Activated naive CD4-positive, alpha-beta T cell (primary cell): Measurements from ENCODE around the gene CYP4F12.

Experiments
- DNase-seq, 4 experiments: peaks; one replicate each; lab custom pipeline; 2025; lab: John Stamatoyannopoulos, UW

CYP4F12 gene

DNA sequence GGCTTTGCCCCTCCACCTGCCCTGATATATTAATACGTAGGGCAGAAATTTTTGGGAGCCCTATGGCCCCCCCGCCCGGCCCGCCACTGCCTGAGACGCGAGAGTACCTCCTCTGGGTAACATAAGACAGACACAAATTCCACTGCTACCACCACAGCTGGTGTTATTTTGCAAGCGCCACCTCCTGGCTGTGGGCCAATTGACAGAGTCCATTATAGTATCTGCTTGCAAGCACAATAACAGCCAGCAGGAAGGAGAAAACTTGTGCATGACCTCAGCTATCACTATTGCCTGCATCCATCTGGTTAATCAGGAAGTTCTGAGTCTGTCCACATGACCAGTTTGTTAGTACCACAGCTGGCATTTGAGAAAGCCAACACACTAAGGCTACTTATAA is 29.6 kb downstream of the CYP4F12 start:
- no peak for DNase-seq

DNA sequence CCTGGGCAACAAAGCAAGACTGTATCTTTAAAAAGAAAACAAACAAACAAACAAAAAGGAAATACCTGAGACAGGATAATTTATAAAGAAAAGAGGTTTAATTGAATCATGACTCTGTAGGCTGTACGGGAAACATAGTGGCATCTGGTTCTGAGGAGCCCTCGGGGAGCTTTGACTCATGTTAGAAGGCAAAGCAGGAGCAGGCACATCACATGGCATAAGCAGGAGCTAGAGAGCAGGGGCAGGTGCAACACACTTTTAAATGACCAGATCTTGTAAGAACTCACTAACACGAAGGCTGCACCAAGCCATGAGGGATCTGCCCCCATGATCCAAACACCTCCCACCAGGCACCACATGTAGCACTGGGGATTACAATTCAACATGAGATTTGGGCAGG is 41.8 kb downstream of the CYP4F12 start:
- no peak for DNase-seq

- DNase-seq = no peak
Measured at GRCh38 chr19:15715642-15716041, 42.8 kb downstream of the CYP4F12 start.

- no peak for DNase-seq
Measured at GRCh38 chr19:15717809-15718208, 44.9 kb downstream of the CYP4F12 start.

- no peak for DNase-seq
Measured at GRCh38 chr19:15721268-15721667, 48.4 kb downstream of the CYP4F12 start.

DNA sequence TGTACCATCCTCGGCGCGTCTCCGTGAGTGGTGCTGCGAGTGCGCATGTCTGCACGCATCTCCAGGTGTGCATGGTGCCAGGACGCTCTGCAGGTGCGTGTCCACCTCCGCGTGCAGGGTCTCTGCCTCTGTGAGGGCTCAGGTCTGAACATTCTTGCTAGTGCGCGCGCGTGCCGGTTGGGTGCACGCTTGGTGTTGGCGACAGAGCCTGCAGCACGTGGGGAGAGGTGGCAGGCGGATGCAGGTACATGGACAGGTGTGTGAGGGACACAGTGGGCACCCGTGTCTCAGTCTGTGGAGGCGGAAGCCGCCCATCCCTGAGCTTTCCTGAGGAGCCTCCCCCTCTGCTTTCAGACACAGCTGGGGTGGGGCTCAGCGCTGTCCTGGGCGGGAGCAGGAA is 50.1 kb downstream of the CYP4F12 start:
- DNase-seq = no peak

DNA sequence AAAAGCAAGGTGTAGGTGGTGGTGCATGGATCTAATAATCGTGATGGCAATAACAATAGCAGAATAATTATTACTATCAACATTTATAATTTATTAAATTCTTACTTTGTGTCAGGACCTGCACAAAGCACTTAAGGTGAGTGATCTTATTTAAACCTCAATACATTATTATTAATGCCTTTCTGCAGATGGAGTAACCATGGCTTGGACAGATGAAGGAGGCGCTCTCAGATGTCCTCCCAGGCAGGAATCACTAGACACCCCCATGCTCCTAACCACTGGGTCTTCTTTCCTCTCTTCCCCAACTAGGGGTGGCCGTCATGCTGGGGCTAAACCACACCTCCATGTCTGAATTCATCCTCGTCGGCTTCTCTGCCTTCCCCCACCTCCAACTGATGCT is 54.8 kb downstream of the CYP4F12 start, which contains the start of gene OR10H2:
OR10H2 (plus strand) TSS at position 301 of the 400 bp plus-strand sequence; CDS start at position 321, 20 bp downstream.
- DNase-seq = no peak

- DNase-seq = no peak
Measured at GRCh38 chr19:15730538-15730937, 57.7 kb downstream of the CYP4F12 start.

DNA sequence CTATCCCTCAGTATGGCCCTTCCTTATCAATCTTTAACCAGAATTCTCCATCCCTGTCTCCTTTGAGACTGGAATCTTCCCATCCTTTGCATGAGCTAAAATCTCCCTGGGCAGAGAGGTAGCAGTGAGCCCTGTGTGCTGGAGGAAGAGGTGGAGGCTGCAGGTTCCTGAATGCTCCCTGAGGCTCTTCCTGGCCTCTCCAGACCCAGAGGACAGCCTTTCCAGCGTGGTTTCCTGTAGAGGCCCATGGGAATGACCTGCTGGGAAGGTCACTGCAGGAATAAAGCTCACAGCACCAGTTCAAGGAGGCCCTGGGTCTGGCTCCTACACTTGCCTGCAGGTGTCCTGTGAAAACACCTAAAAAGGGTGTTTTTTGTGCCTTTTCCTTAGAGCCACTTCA is 59.5 kb downstream of the CYP4F12 start:
- DNase-seq = no peak

GRCh38 chr19:15733895-15734294 is 61.0 kb downstream of the CYP4F12 start:
- no peak for DNase-seq

DNA sequence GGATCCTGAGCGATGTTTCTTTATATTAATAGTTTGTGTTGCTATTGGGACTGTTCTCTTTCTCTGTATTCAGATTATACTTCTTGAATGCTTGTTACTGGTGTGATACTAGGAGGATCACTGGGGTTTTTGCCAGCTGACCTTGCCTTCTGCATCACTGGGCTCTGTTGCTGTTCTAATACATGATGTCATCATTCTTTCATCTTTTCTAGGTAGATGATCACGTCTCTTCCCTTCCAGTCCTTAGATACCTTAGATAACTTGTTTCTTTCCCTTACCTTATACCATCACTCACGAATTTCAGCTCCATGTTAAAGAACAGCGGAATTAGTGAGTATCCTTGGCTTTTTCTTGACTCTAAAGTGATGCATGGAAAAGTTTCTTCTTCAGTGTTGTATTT is 64.8 kb downstream of the CYP4F12 start, which contains the start of gene OR10H3:
OR10H3 (plus strand) TSS at position 264 of the 400 bp plus-strand sequence. CDS start 3,408 bp downstream, outside the sequence.
- DNase-seq = no peak

GRCh38 chr19:15740785-15741184 is 67.9 kb downstream of the CYP4F12 start:
- DNase-seq = no peak
